Measurements from ENCODE around the gene DENND4C.

Gene DENND4C

DNA sequence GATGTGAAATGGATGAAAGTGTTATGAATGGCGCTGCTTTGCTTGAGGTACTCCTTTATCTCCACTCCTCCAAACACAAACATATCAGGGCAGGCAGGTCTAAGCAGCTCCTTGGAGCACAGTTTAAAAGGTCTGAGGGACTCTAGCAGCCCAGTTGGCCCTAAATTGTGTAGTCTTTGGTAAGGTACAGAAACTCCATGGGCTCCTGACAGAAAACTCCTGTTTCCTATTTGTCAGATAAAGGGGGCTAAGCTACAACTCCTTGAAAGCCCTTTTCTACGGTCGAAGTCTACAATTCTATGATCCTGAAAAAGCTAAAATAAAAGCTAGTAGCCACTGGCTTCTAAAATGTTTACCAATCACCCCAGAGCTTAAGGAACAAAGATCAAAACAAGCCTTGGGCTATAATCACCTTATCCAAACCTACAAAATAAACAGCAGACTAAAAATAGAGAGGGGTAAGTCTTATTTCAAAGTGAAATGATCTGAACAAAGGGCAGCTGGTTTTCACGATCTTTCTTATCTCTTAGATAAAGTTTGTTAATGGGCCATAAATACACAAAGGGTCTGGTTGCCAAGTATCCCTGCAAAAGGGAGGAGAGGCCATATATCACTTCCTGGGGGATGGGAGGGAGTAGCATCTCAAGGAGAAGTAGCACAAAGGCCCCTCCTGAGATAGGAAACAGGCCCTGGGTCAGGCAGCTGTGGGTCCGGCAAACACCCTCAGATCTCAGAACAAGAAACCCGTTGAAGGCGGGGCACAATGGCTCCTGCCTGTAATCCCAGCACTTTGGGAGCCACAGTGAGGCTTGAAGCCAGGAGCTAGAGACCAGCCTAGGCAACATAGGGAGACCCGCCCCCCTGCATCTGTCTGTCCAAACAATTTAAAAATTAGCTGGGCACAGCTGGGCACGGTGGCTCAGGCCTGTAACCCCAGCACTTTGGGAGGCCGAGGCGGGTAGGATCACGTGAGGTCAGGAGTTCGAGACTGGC lies 28.3 kb upstream of the DENND4C start:
- TF ChIP-seq, protein P1, sequence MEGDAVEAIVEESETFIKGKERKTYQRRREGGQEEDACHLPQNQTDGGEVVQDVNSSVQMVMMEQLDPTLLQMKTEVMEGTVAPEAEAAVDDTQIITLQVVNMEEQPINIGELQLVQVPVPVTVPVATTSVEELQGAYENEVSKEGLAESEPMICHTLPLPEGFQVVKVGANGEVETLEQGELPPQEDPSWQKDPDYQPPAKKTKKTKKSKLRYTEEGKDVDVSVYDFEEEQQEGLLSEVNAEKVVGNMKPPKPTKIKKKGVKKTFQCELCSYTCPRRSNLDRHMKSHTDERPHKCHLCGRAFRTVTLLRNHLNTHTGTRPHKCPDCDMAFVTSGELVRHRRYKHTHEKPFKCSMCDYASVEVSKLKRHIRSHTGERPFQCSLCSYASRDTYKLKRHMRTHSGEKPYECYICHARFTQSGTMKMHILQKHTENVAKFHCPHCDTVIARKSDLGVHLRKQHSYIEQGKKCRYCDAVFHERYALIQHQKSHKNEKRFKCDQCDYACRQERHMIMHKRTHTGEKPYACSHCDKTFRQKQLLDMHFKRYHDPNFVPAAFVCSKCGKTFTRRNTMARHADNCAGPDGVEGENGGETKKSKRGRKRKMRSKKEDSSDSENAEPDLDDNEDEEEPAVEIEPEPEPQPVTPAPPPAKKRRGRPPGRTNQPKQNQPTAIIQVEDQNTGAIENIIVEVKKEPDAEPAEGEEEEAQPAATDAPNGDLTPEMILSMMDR (IDR thresholded peaks at IDR 0.05; ENCODE audit: low read length, missing control alignments), result no peak
- no peak overlapping the region for H3K4me3 ChIP-seq (replicated peaks; ENCODE audit: low read depth, low read length)
- DNase-seq (ENCODE audit: low read depth), result peak; percentile 19

DNA sequence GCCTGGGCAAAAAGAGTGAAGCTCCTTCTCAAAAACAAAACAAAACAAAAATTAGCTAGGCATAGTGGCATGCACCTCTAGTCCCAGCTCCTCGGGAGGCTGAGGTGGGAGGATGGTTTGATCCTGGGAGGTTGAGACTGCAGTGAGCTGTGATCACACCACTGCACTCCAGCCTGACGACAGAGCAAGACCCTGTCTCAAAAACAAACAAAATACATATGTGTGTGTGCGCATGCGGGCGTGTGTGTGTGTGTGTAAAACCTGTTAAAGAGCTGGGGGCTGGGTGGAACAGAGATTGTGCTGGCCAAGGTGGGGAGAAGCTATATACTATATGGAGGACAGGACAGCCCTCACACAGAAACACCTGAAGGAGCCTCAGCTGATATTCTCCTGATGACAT lies 27.4 kb upstream of the DENND4C start:
- H3K4me3 ChIP-seq (replicated peaks; ENCODE audit: low read depth, low read length), result no peak overlapping the region
- DNase-seq (ENCODE audit: low read depth), result no peak
- TF ChIP-seq, protein P1 (IDR thresholded peaks at IDR 0.05; ENCODE audit: low read length, missing control alignments), result no peak

DNA sequence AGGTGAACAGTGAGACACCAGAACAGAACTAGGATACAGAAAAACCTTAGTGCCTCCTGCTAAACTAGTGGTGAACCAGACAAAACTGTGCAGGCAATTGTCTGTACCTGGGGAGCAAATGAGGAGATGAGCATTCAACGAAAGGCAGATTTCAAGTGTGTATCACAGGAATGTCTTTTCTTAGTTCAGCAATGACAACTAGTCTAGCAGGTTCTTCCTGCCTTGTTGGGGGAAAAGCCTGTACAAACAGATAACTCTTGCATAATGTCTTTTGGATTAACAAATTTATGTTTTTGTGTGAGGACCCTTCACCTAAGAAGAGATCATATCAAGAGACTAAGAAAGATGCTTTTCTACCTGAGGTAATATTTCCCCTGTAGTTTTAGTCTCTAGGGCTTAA lies 21.8 kb upstream of the DENND4C start:
- TF ChIP-seq, protein P1 (IDR thresholded peaks at IDR 0.05; ENCODE audit: low read length, missing control alignments), result no peak
- H3K4me3 ChIP-seq (replicated peaks; ENCODE audit: low read depth, low read length), result no peak overlapping the region
- DNase-seq (ENCODE audit: low read depth), result no peak

DNA sequence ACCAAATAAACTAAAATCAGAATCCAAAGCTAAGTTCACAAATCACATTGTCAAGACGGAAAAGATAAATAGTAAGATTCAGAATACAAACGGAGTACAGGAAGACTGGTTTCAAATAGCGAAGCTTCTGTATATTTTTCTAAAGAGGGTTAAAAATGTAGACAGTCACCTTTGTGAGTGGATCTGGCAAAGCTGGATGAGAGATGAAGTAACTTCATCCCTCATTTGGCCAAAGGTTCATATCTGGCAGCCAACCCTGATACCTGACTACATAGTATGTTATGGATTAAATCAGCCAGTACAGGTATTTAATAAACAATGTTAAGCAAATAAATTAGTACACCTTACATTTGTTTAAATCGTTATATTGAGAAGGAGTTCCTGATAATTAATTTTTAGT lies 21.3 kb upstream of the DENND4C start:
- no peak overlapping the region for H3K4me3 ChIP-seq (replicated peaks; ENCODE audit: low read depth, low read length)
- no peak for DNase-seq (ENCODE audit: low read depth)
- TF ChIP-seq, protein P1 (IDR thresholded peaks at IDR 0.05; ENCODE audit: low read length, missing control alignments), result no peak

DNA sequence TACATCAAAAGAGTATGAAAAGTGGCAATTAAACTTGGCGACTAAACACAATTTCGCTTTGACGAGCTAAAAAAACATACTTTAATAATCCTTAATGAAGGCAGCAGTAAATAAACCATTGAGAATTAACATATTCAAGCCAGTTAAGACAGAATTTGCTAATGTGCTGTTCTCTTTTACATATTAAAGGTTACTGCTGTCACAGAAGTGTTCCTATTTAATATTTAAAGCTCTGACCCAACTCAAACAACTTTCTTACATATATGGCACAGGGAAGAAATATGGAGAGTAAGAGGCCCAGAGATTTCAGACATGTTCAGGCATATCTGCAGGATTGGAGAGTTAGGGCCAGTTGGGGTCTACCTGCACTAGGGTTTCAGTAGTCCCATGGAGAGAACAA lies 16.7 kb upstream of the DENND4C start:
- DNase-seq (ENCODE audit: low read depth), result no peak
- TF ChIP-seq, protein P1 (IDR thresholded peaks at IDR 0.05; ENCODE audit: low read length, missing control alignments), result no peak
- no peak overlapping the region for H3K4me3 ChIP-seq (replicated peaks; ENCODE audit: low read depth, low read length)

DNA sequence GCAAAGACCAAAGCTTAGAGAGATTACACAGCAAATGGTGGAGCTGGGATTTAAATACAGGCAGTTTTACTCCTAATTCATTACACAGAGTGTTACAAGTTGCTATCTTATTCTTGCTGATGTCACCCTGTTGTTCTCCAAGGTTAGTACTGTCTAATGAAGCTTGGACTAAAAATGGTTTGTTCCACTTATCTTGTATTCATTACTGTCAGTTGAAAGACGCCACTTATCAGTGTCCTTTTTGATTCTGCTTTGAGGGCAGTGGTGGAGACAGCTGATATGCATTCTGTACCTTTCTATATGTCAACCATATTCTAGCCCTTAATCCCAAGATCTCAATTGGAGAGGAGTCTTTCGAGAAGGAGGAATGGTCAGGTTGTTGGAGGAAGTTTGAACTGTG lies 14.0 kb upstream of the DENND4C start:
- DNase-seq (ENCODE audit: low read depth), result no peak

More for the DNA sequence above, 14.0 kb upstream of the DENND4C start:
- TF ChIP-seq, protein P1 (IDR thresholded peaks at IDR 0.05; ENCODE audit: low read length, missing control alignments), result no peak
- no peak overlapping the region for H3K4me3 ChIP-seq (replicated peaks; ENCODE audit: low read depth, low read length)

Measured in fibroblast of pulmonary artery (primary cell).